ENCODE measurements around the gene TEX36. TPM values are rescaled to one million over a fixed set of nuclear protein-coding genes. Genes with fewer than 3 reads are reported as not detected.

The TEX36 gene
- total and polyA plus RNA-seq, 2 of the 13 experiments (the other 11 are each of a cell fraction or from before 2014, with no cell fraction given) = not detected

DNA sequence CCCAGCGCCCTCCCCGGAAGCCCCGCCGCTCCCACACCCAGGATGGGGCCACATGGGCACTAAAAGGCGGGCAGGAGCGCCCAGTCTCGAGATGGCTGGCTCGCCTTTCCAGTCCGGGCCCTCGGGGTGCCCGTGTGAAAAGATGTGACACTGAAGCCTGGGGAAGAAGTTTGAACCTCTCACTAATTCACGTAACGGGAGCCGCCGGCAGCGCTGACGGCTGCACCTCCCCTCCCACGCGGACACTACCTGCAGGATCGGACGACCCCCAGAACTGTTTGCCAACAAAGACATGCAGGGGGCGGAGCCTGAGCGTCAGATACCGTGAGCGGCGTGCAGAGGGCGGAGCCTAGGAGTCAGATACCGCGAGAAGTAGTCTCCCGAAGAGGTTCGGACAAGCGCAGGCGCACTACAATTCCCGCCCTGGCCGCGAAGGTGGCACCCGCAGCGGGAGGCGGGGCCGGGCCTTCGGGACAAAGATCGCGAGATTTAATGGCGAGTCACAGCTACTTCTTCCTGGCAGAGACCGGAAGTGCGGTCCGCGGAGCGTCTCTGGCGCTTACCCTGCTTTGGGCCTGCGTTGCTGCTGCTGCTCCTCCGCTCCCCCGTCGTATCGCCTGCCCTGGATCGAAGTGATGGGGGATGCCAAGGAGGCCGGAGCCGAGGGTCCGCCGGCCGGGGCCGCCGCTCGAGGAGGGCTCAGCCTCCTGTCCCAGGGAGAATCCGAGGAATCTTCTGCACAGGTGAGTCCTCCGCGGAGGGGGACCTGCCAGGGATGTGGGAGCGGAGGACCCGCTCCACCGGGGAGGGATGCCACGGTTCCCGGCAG lies 36.4 kb upstream of the TEX36 start, which contains the start of gene EDRF1 (continued):
- TF ChIP-seq, protein P1, sequence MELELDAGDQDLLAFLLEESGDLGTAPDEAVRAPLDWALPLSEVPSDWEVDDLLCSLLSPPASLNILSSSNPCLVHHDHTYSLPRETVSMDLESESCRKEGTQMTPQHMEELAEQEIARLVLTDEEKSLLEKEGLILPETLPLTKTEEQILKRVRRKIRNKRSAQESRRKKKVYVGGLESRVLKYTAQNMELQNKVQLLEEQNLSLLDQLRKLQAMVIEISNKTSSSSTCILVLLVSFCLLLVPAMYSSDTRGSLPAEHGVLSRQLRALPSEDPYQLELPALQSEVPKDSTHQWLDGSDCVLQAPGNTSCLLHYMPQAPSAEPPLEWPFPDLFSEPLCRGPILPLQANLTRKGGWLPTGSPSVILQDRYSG (CRISPR knock-in tag; IDR thresholded peaks at IDR 0.05) = 0 out of 2 replicates have a peak, but pooled peaks have one; percentile 72
- TF ChIP-seq HNF4G (IDR thresholded peaks at IDR 0.05; ENCODE audit: borderline replicate concordance, low read depth, low read length) (no peak), HNF4G (CRISPR knock-in tag; IDR thresholded peaks at IDR 0.05; ENCODE audit: borderline replicate concordance, low read depth) (no peak; the same call in 1 of the 2 replicates), ZEB1 (IDR thresholded peaks at IDR 0.05; ENCODE audit: insufficient replicate concordance, low read depth) (peak; percentile 44), ZNF30 (CRISPR knock-in tag; IDR thresholded peaks at IDR 0.05) (no peak), ZBTB7A (CRISPR knock-in tag; IDR thresholded peaks at IDR 0.05) (peak; percentile 92), STAG1 (CRISPR knock-in tag; IDR thresholded peaks at IDR 0.05) (peak; percentile 12; the same call in 1 of the 2 replicates), ZNF652 (CRISPR knock-in tag; IDR thresholded peaks at IDR 0.05; ENCODE audit: borderline replicate concordance, low read depth) (no peak), ELF1 (CRISPR knock-in tag; IDR thresholded peaks at IDR 0.05) (peak; percentile 93), MEIS2 (CRISPR knock-in tag; IDR thresholded peaks at IDR 0.05) (peak; percentile 67; the same call in 1 of the 2 replicates), THAP11 (CRISPR knock-in tag; IDR thresholded peaks at IDR 0.05) (peak; percentile 88), ZNF619 (CRISPR knock-in tag; IDR thresholded peaks at IDR 0.05) (peak; percentile 51; the same call in 1 of the 2 replicates), SOX5 (CRISPR knock-in tag; IDR thresholded peaks at IDR 0.05; ENCODE audit: borderline replicate concordance) (0 out of 2 replicates have a peak, but pooled peaks have one; percentile 27), RNF2 (conservative IDR thresholded peaks at IDR 0.05; ENCODE audit: low read depth) (peak; percentile 95), ISL2 (CRISPR knock-in tag; IDR thresholded peaks at IDR 0.05) (peak; percentile 75), HES4 (CRISPR knock-in tag; IDR thresholded peaks at IDR 0.05; ENCODE audit: borderline replicate concordance) (peak; percentile 87)
- TF ChIP-seq, protein P2, sequence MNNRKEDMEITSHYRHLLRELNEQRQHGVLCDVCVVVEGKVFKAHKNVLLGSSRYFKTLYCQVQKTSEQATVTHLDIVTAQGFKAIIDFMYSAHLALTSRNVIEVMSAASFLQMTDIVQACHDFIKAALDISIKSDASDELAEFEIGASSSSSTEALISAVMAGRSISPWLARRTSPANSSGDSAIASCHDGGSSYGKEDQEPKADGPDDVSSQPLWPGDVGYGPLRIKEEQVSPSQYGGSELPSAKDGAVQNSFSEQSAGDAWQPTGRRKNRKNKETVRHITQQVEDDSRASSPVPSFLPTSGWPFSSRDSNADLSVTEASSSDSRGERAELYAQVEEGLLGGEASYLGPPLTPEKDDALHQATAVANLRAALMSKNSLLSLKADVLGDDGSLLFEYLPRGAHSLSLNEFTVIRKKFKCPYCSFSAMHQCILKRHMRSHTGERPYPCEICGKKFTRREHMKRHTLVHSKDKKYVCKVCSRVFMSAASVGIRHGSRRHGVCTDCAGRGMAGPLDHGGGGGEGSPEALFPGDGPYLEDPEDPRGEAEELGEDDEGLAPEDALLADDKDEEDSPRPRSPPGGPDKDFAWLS (CRISPR knock-in tag; IDR thresholded peaks at IDR 0.05; ENCODE audit: borderline replicate concordance) = no peak
- TF ChIP-seq, protein P3, sequence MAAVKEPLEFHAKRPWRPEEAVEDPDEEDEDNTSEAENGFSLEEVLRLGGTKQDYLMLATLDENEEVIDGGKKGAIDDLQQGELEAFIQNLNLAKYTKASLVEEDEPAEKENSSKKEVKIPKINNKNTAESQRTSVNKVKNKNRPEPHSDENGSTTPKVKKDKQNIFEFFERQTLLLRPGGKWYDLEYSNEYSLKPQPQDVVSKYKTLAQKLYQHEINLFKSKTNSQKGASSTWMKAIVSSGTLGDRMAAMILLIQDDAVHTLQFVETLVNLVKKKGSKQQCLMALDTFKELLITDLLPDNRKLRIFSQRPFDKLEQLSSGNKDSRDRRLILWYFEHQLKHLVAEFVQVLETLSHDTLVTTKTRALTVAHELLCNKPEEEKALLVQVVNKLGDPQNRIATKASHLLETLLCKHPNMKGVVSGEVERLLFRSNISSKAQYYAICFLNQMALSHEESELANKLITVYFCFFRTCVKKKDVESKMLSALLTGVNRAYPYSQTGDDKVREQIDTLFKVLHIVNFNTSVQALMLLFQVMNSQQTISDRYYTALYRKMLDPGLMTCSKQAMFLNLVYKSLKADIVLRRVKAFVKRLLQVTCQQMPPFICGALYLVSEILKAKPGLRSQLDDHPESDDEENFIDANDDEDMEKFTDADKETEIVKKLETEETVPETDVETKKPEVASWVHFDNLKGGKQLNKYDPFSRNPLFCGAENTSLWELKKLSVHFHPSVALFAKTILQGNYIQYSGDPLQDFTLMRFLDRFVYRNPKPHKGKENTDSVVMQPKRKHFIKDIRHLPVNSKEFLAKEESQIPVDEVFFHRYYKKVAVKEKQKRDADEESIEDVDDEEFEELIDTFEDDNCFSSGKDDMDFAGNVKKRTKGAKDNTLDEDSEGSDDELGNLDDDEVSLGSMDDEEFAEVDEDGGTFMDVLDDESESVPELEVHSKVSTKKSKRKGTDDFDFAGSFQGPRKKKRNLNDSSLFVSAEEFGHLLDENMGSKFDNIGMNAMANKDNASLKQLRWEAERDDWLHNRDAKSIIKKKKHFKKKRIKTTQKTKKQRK (IDR thresholded peaks at IDR 0.05; ENCODE audit: low read length) = no peak
- TF ChIP-seq, protein P4, sequence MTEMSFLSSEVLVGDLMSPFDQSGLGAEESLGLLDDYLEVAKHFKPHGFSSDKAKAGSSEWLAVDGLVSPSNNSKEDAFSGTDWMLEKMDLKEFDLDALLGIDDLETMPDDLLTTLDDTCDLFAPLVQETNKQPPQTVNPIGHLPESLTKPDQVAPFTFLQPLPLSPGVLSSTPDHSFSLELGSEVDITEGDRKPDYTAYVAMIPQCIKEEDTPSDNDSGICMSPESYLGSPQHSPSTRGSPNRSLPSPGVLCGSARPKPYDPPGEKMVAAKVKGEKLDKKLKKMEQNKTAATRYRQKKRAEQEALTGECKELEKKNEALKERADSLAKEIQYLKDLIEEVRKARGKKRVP (CRISPR knock-in tag; IDR thresholded peaks at IDR 0.05) = peak in 1 of 2 experiments; percentile 26; a peak in 1 of 4 replicates
- TF ChIP-seq, protein P5, sequence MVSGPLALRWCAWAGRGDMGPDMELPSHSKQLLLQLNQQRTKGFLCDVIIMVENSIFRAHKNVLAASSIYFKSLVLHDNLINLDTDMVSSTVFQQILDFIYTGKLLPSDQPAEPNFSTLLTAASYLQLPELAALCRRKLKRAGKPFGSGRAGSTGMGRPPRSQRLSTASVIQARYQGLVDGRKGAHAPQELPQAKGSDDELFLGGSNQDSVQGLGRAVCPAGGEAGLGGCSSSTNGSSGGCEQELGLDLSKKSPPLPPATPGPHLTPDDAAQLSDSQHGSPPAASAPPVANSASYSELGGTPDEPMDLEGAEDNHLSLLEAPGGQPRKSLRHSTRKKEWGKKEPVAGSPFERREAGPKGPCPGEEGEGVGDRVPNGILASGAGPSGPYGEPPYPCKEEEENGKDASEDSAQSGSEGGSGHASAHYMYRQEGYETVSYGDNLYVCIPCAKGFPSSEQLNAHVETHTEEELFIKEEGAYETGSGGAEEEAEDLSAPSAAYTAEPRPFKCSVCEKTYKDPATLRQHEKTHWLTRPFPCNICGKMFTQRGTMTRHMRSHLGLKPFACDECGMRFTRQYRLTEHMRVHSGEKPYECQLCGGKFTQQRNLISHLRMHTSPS (CRISPR knock-in tag; IDR thresholded peaks at IDR 0.05; ENCODE audit: low read depth) = peak; percentile 78

All from HepG2 (cell line).